Fibroblast of lung (primary cell): ENCODE data around the gene IMMT. TPM values are rescaled to one million over a fixed set of nuclear protein-coding genes. Genes with fewer than 3 reads are reported as not detected.

Experiments
- DNase-seq, 2 donors: peaks; one replicate each; pipeline versions ENCODE4 v3.0.0 to v3.0.0-alpha.2; 2010; ENCODE audit warnings: low read depth in 2 of 2
- H2AFZ ChIP-seq: 2 replicates; pipeline ENCODE4 v1.5.1; 2012; ENCODE audit warnings: low read length, control low read depth, inconsistent platforms
- H3K27ac ChIP-seq: 2 replicates; pipeline ENCODE4 v1.5.1; 2011; ENCODE audit warnings: low read length, control low read depth; ENCODE audit not compliant: insufficient read depth
- H3K27me3 ChIP-seq: 2 replicates; pipeline ENCODE4 v1.5.1; 2011; ENCODE audit warnings: mild to moderate bottlenecking, low read length; ENCODE audit not compliant: control insufficient read depth, insufficient read depth
- H3K36me3 ChIP-seq: 2 replicates; pipeline ENCODE4 v1.5.1; 2011; ENCODE audit warnings: low read length; ENCODE audit not compliant: control insufficient read depth, insufficient read depth
- H3K4me1 ChIP-seq: 2 replicates; pipeline ENCODE4 v1.5.1; 2011; ENCODE audit warnings: low read length; ENCODE audit not compliant: control insufficient read depth, insufficient read depth; ENCODE audit errors: extremely low read depth
- H3K4me2 ChIP-seq: 2 replicates; pipeline ENCODE4 v1.5.1; 2011; ENCODE audit warnings: low read length, control low read depth; ENCODE audit not compliant: insufficient read depth; ENCODE audit errors: extremely low read depth
- H3K4me3 ChIP-seq, 4 experiments: fragments of 200-600 bp in 1 of 4; sonication (generic) in 1 of 4; replicated peaks in 1 of 4; 2 replicates each; pipeline ENCODE4 v1.5.1; 2011 to 2016; ENCODE audit warnings: low read length in 4 of 4, low read depth in 3 of 4, mild to moderate bottlenecking in 3 of 4, control low read depth in 2 of 4, inconsistent platforms in 1 of 4, mixed read lengths in 1 of 4; ENCODE audit not compliant: insufficient read depth in 1 of 4; ENCODE audit errors: control extremely low read depth in 1 of 4
- H3K79me2 ChIP-seq: 2 replicates; pipeline ENCODE4 v1.5.1; 2012; ENCODE audit warnings: mild to moderate bottlenecking, low read length, inconsistent platforms; ENCODE audit not compliant: control insufficient read depth, insufficient read depth
- H3K9ac ChIP-seq: 2 replicates; pipeline ENCODE4 v1.5.1; 2011; ENCODE audit warnings: mild to moderate bottlenecking, low read length, control low read depth; ENCODE audit not compliant: insufficient read depth
- H3K9me3 ChIP-seq: 2 replicates; pipeline ENCODE4 v1.5.1; 2012; ENCODE audit warnings: low read depth, low read length; ENCODE audit not compliant: control insufficient read depth, insufficient read depth
- H4K20me1 ChIP-seq: 2 replicates; pipeline ENCODE4 v1.5.1; 2011; ENCODE audit warnings: low read length; ENCODE audit not compliant: control insufficient read depth, insufficient read depth; ENCODE audit errors: extremely low read depth
- CTCF ChIP-seq, 2 donors: IDR thresholded peaks in 1 of 2; conservative IDR thresholded peaks in 1 of 2; 1 replicate in 1 of 2; 2 replicates in 1 of 2; pipeline ENCODE4 v1.5.1; 2011 to 2012; ENCODE audit warnings: low read length in 2 of 2, control low read depth in 1 of 2, inconsistent platforms in 1 of 2, low read depth in 1 of 2, mild to moderate bottlenecking in 1 of 2
- EZH2 ChIP-seq: IDR thresholded peaks from 2 replicates; pipeline ENCODE4 v1.5.1; 2012; ENCODE audit warnings: low read length, control low read depth, mild to moderate bottlenecking; ENCODE audit errors: missing control alignments
- polyA plus RNA-seq, 2 donors: library from polyadenylated mRNA; depleted of rRNA in 1 of 2; stranded (reverse) in 1 of 2; unstranded in 1 of 2; fragments of >200 nt; gene quantifications; 2 replicates each; pipeline ENCODE4 v1.2.1, GENCODE V29; 2011 to 2012; ENCODE audit warnings: missing spikeins in 1 of 2
- total RNA-seq: library from RNA; depleted of rRNA; stranded (reverse); fragments of >200 nt; gene quantifications from 2 replicates; pipeline ENCODE4 v1.2.1, GENCODE V29; 2014

The IMMT gene
- total and polyA plus RNA-seq, 2 donors (not counting 1 experiment from before 2014, with no cell fraction given), result 47.1 to 52.7 TPM

- Histone ChIP-seq H4K20me1 (no peaks in the 10 kb centered on the region), H3K27ac (no peak overlapping the region), H3K9ac (no peak overlapping the region), H3K36me3 (no peaks in the 10 kb centered on the region), H3K4me1 (no peaks in the 10 kb centered on the region), H3K4me2 (no peak overlapping the region), H3K9me3 (no peaks in the 10 kb centered on the region), H3K79me2 (no peaks in the 10 kb centered on the region), H3K27me3 (peaks cover 7% of the 10 kb centered on the region), H3K4me3 (no peak overlapping the region), H2AFZ (no peak overlapping the region)
- no peak for DNase-seq
- TF ChIP-seq EZH2, result no peak
- no peak for TF ChIP-seq CTCF (conservative IDR thresholded peaks at IDR 0.05 in 1 of 2, IDR thresholded peaks at IDR 0.05 in 1 of 2; ENCODE audit: low read depth in 1 of 2, low read length in 2 of 2)
These were observed 44.5 kb upstream of the IMMT start for GRCh38 chr2:86239745-86240144.

GRCh38 chr2:86239326-86239725 is 44.1 kb upstream of the IMMT start:
- no peak overlapping the region for H3K9ac ChIP-seq
- H3K4me3 ChIP-seq, result no peak overlapping the region
- H3K36me3 ChIP-seq, result no peaks in the 10 kb centered on the region
- TF ChIP-seq EZH2 (no peak), CTCF (conservative IDR thresholded peaks at IDR 0.05 in 1 of 2, IDR thresholded peaks at IDR 0.05 in 1 of 2; ENCODE audit: low read depth in 1 of 2, low read length in 2 of 2) (no peak)
- H3K4me2 ChIP-seq, result no peak overlapping the region
- no peaks in the 10 kb centered on the region for H3K79me2 ChIP-seq
- peaks cover 7% of the 10 kb centered on the region for H3K27me3 ChIP-seq
- no peak for DNase-seq
- H2AFZ ChIP-seq, result no peak overlapping the region
- no peaks in the 10 kb centered on the region for H4K20me1 ChIP-seq
- no peaks in the 10 kb centered on the region for H3K4me1 ChIP-seq
- no peaks in the 10 kb centered on the region for H3K9me3 ChIP-seq
- H3K27ac ChIP-seq, result no peak overlapping the region

GRCh38 chr2:86238354-86238753 is 43.1 kb upstream of the IMMT start:
- Histone ChIP-seq H3K9ac (no peak overlapping the region), H3K4me3 (no peak overlapping the region), H3K9me3 (no peaks in the 10 kb centered on the region), H3K79me2 (no peaks in the 10 kb centered on the region), H3K4me1 (no peaks in the 10 kb centered on the region), H2AFZ (no peak overlapping the region), H4K20me1 (no peaks in the 10 kb centered on the region), H3K27me3 (peaks cover 5% of the 10 kb centered on the region), H3K27ac (no peak overlapping the region), H3K4me2 (no peak overlapping the region), H3K36me3 (no peaks in the 10 kb centered on the region)
- TF ChIP-seq CTCF (conservative IDR thresholded peaks at IDR 0.05 in 1 of 2, IDR thresholded peaks at IDR 0.05 in 1 of 2; ENCODE audit: low read depth in 1 of 2, low read length in 2 of 2) (no peak), EZH2 (no peak)
- DNase-seq, result no peak
